ENCODE data around the gene YDJC. TPM values are rescaled to one million over a fixed set of nuclear protein-coding genes. Genes with fewer than 3 reads are reported as not detected.

YDJC gene
- total and polyA plus RNA-seq, 2 of the 13 experiments (the other 11 are each of a cell fraction or from before 2014, with no cell fraction given) = 15.3 to 32.0 TPM

DNA sequence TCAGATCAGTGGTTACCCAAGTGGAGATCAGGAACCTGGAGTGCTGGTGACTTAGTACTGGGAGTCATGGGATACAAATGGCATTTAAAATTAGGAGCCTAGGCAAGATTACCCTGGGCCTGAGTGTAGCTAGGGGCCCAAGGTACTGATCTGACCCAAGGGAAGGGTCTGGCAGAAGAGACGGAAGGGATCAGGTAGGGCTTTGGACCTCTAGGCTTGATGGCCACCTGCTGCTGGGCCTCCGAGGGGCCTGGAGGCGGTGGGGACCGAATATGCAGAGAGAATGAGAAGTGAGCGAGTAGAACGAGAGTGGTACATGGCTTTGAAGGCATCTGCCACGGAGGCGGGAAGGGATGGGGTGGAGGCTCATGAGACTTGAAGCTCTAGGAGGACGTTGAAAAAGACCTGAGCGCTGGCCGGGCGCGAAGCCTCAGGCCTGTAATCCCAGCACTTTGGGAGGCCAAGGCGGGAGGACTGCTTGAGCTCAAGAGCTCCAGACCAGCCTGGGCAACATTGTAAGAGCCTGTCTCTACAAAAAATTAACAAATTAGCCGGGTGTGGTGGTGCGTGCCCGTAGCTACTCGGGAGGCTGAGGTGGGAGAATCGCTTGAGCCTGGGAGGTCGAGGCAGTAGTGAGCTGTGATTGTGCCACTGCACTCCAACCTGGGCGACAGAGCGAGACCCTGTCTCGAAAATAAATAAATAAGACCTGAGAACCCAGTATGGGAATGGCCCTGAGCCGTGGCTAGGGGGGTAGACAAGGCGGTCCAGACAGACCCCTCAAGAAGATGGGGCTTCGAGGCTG lies 35.4 kb upstream of the YDJC start (continued):
- TF ChIP-seq ZBTB40 (IDR thresholded peaks at IDR 0.05) (no peak), ZBTB40 (CRISPR knock-in tag; IDR thresholded peaks at IDR 0.05) (no peak), CREBL2 (CRISPR knock-in tag; IDR thresholded peaks at IDR 0.05; ENCODE audit: borderline replicate concordance) (no peak), ZFP41 (CRISPR knock-in tag; IDR thresholded peaks at IDR 0.05; ENCODE audit: borderline replicate concordance) (no peak), ZNF775 (CRISPR knock-in tag; IDR thresholded peaks at IDR 0.05; ENCODE audit: borderline replicate concordance) (no peak)
